Adipose tissue (tissue), 3 donors: ENCODE results near the gene FOXP1. TPM values are rescaled to one million over a fixed set of nuclear protein-coding genes. Genes with fewer than 3 reads are reported as not detected.

ENCODE experiments used
- H3K27ac ChIP-seq: one replicate; pipeline ENCODE4 v1.5.1; 2013; ENCODE audit warnings: low read depth, low read length
- WGBS, 3 donors: extraction: QIAGEN DNeasy Blood & Tissue Kit; methylation state at CpG; one replicate each; pipeline ENCODE4 v1.1.7; 2013; 5-methylcytosine and 5-hydroxymethylcytosine counted together
- polyA plus RNA-seq, 3 donors: library from polyadenylated mRNA; stranded (reverse); fragments of 200-250 nt; gene quantifications; one replicate each; pipeline ENCODE4 v1.2.3, GENCODE V29; 2013
- donor health status: healthy with polysubstance abuse.
- donor health status: Bipolar disorder and iron deficiency.
- donor health status: healthy.

FOXP1 gene
- polyA plus RNA-seq, 3 donors = 6.3 to 19.2 (median 11.4) TPM

- H3K27ac ChIP-seq = no peak overlapping the region
- 10 to 56% (median 42%) methylated on average over 1 of the region's 1 CpG for WGBS, 3 donors
These were observed 459.5 kb downstream of the FOXP1 start for GRCh38 chr3:71124048-71124447.

- H3K27ac ChIP-seq = no peak overlapping the region
- WGBS, 3 donors = 47 to 89% (median 85%) methylated on average over 4 of the region's 4 CpGs
These were observed 460.9 kb downstream of the FOXP1 start for GRCh38 chr3:71122641-71123040.

GRCh38 chr3:71121429-71122167 lies 461.9 kb downstream of the FOXP1 start:
- WGBS, 3 donors = 75 to 92% (median 87%) methylated on average over 3 of the region's 3 CpGs
- H3K27ac ChIP-seq = no peak overlapping the region

- no peak overlapping the region for H3K27ac ChIP-seq
These were observed 463.5 kb downstream of the FOXP1 start for GRCh38 chr3:71120012-71120411.

GRCh38 chr3:71119171-71119570 lies 464.4 kb downstream of the FOXP1 start:
- no peak overlapping the region for H3K27ac ChIP-seq
- 65 to 91% (median 66%) methylated on average over 2 of the region's 2 CpGs for WGBS, 3 donors

- WGBS, 3 donors = 90 to 92% (median 92%) methylated on average over 4 of the region's 4 CpGs
- no peak overlapping the region for H3K27ac ChIP-seq
These were observed 465.1 kb downstream of the FOXP1 start for GRCh38 chr3:71118436-71118835.

GRCh38 chr3:71117572-71118247 lies 465.8 kb downstream of the FOXP1 start:
- no peak overlapping the region for H3K27ac ChIP-seq
- 87 to 90% (median 89%) methylated on average over 7 of the region's 7 CpGs for WGBS, 3 donors

GRCh38 chr3:71114610-71115009 lies 468.9 kb downstream of the FOXP1 start:
- H3K27ac ChIP-seq = no peak overlapping the region
- WGBS, 3 donors = 77 to 87% (median 84%) methylated on average over 8 of the region's 8 CpGs

- 57 to 59% (median 58%) methylated on average over 6 of the region's 6 CpGs for whole genome bisulfite sequencing, 3 donors
- H3K27ac ChIP-seq = no peak overlapping the region
These were observed 471.0 kb downstream of the FOXP1 start for GRCh38 chr3:71112576-71112975.

- H3K27ac ChIP-seq = no peak overlapping the region
- WGBS, 3 donors = 45 to 86% (median 52%) methylated on average over 6 of the region's 6 CpGs
These were observed 471.6 kb downstream of the FOXP1 start for GRCh38 chr3:71111784-71112440.

GRCh38 chr3:71110385-71111222 lies 472.9 kb downstream of the FOXP1 start:
- 68 to 90% (median 82%) methylated on average over 8 of the region's 8 CpGs for whole genome bisulfite sequencing, 3 donors
- H3K27ac ChIP-seq = no peak overlapping the region

- H3K27ac ChIP-seq = no peak overlapping the region
- WGBS, 3 donors = 64 to 78% (median 68%) methylated on average over 3 of the region's 3 CpGs
These were observed 473.6 kb downstream of the FOXP1 start for GRCh38 chr3:71109977-71110285.

GRCh38 chr3:71109241-71109976 lies 474.1 kb downstream of the FOXP1 start:
- H3K27ac ChIP-seq = no peak overlapping the region
- WGBS, 3 donors = 72 to 87% (median 79%) methylated on average over 8 of the region's 8 CpGs

GRCh38 chr3:71107926-71108325 lies 475.6 kb downstream of the FOXP1 start:
- no peak overlapping the region for H3K27ac ChIP-seq
- WGBS, 3 donors = 24 to 37% (median 31%) methylated on average over 3 of the region's 3 CpGs

GRCh38 chr3:71104976-71105375 lies 478.6 kb downstream of the FOXP1 start:
- WGBS, 3 donors = 88 to 94% (median 92%) methylated on average over 6 of the region's 6 CpGs
- H3K27ac ChIP-seq = no peak overlapping the region

- 63 to 73% (median 64%) methylated on average over 3 of the region's 3 CpGs for whole genome bisulfite sequencing, 3 donors
- H3K27ac ChIP-seq = no peak overlapping the region
These were observed 479.0 kb downstream of the FOXP1 start for GRCh38 chr3:71104556-71104955.

- no peak overlapping the region for H3K27ac ChIP-seq
- 67 to 85% (median 74%) methylated on average over 6 of the region's 6 CpGs for WGBS, 3 donors
These were observed 479.4 kb downstream of the FOXP1 start for GRCh38 chr3:71104121-71104541.

- 22 to 35% (median 29%) methylated on average over 9 of the region's 9 CpGs for WGBS, 3 donors
- H3K27ac ChIP-seq = no peak overlapping the region
These were observed 480.1 kb downstream of the FOXP1 start for GRCh38 chr3:71103430-71103921.
